GM23338 (cell line): ENCODE results near the gene IKBIP. TPM values are rescaled to one million over a fixed set of nuclear protein-coding genes. Genes with fewer than 3 reads are reported as not detected.
A peak's percentile ranks its signal among the peaks of the same experiment; 100 is the strongest.

Experiments used
- ATAC-seq: fragments of 200-7000 bp; cut with Tn5 transposase; 3 replicates; pipeline ENCODE4 v1.9.1; 2020
- DNase-seq: peaks from one replicate; pipeline ENCODE4 v3.0.0-alpha.2; 2015; ENCODE audit warnings: low spot score
- H2AFZ ChIP-seq: fragments of 200-600 bp; sonication (generic); 2 replicates; pipeline ENCODE4 v1.8.0; 2016; ENCODE audit warnings: antibody characterized with exemption, mild to moderate bottlenecking, moderate library complexity
- H3F3A ChIP-seq: fragments of 200-600 bp; sonication (generic); replicated peaks from 2 replicates; pipeline ENCODE4 v1.8.0; 2017; ENCODE audit warnings: antibody characterized with exemption, mixed run types, low read depth
- H3K27ac ChIP-seq: fragments of 200-600 bp; sonication (generic); 2 replicates; pipeline ENCODE4 v1.6.1; 2016; ENCODE audit warnings: low read depth
- H3K27me3 ChIP-seq: fragments of 200-600 bp; sonication (generic); 2 replicates; pipeline ENCODE4 v1.8.0; 2016; ENCODE audit warnings: mild to moderate bottlenecking, mixed run types, moderate library complexity; ENCODE audit not compliant: insufficient read depth
- H3K36me3 ChIP-seq: fragments of 200-600 bp; sonication (generic); 2 replicates; pipeline ENCODE4 v1.8.0; 2016; ENCODE audit warnings: mild to moderate bottlenecking; ENCODE audit not compliant: insufficient read depth
- H3K4me1 ChIP-seq: fragments of 200-600 bp; sonication (generic); 2 replicates; pipeline ENCODE4 v1.8.0; 2016; ENCODE audit warnings: mild to moderate bottlenecking, moderate library complexity; ENCODE audit not compliant: insufficient read depth
- H3K4me2 ChIP-seq: fragments of 200-600 bp; sonication (generic); 2 replicates; pipeline ENCODE4 v1.7.1; 2017; ENCODE audit warnings: mixed run types
- H3K4me3 ChIP-seq: fragments of 200-600 bp; sonication (generic); 2 replicates; pipeline ENCODE4 v1.6.1; 2016; ENCODE audit warnings: mixed run types
- H3K79me2 ChIP-seq: fragments of 200-600 bp; sonication (generic); replicated peaks from 2 replicates; pipeline ENCODE4 v1.8.0; 2017; ENCODE audit warnings: mild to moderate bottlenecking; ENCODE audit not compliant: insufficient read depth
- H3K9me2 ChIP-seq: fragments of 200-600 bp; sonication (generic); 2 replicates; pipeline ENCODE4 v1.8.0; 2017; ENCODE audit not compliant: insufficient read depth
- H4K20me1 ChIP-seq: fragments of 200-600 bp; sonication (generic); replicated peaks from 2 replicates; pipeline ENCODE4 v1.8.0; 2017; ENCODE audit warnings: mild to moderate bottlenecking; ENCODE audit not compliant: insufficient read depth
- H3K27ac Mint-ChIP-seq: 2 replicates; pipeline ENCODE4 v1.8.0; 2020; ENCODE audit warnings: inconsistent platforms, mild to moderate bottlenecking, moderate library complexity, mixed read lengths
- H3K27me3 Mint-ChIP-seq: 3 replicates; pipeline ENCODE4 v1.8.0; 2022; ENCODE audit warnings: low read depth, mild to moderate bottlenecking, moderate library complexity, mixed read lengths, inconsistent platforms; ENCODE audit not compliant: insufficient read depth, poor library complexity
- H3K36me3 Mint-ChIP-seq: 3 replicates; pipeline ENCODE4 v1.8.0; 2021; ENCODE audit warnings: low read depth, mild to moderate bottlenecking, inconsistent platforms, moderate library complexity, mixed read lengths
- H3K4me1 Mint-ChIP-seq: 3 replicates; pipeline ENCODE4 v1.8.0; 2020; ENCODE audit warnings: mild to moderate bottlenecking, inconsistent platforms, mixed read lengths
- H3K4me3 Mint-ChIP-seq: 3 replicates; pipeline ENCODE4 v1.8.0; 2021; ENCODE audit warnings: moderate library complexity, mild to moderate bottlenecking, inconsistent platforms, mixed read lengths
- H3K9me3 Mint-ChIP-seq: 3 replicates; pipeline ENCODE4 v1.8.0; 2020; ENCODE audit warnings: moderate library complexity, mild to moderate bottlenecking, inconsistent platforms, mixed read lengths
- CREB1 ChIP-seq: fragments of 250-450 bp; sonication (Bioruptor Pico); IDR thresholded peaks from 2 replicates; pipeline ENCODE4 v1.5.0; 2020; ENCODE audit warnings: low read depth, mild to moderate bottlenecking, moderate library complexity
- ETS1 ChIP-seq: IDR thresholded peaks from 2 replicates; pipeline ENCODE4 v1.6.1; 2016; ENCODE audit warnings: antibody characterized with exemption
- EZH2phosphoT487 ChIP-seq: fragments of 200-600 bp; sonication (generic); IDR thresholded peaks from one replicate; pipeline ENCODE4 v1.8.1; 2018; ENCODE audit warnings: antibody characterized with exemption; ENCODE audit not compliant: unreplicated experiment
- JUNB ChIP-seq: IDR thresholded peaks from one replicate; pipeline ENCODE4 v1.6.1; 2016; ENCODE audit warnings: antibody characterized with exemption; ENCODE audit not compliant: unreplicated experiment
- NANOG ChIP-seq: IDR thresholded peaks from 2 replicates; pipeline ENCODE4 v1.6.1; 2016; ENCODE audit warnings: antibody characterized with exemption, borderline replicate concordance
- POLR2AphosphoS5 ChIP-seq: IDR thresholded peaks from 2 replicates; pipeline ENCODE4 v1.6.1; 2016; ENCODE audit warnings: antibody characterized with exemption, low read depth
- STAT1 ChIP-seq: IDR thresholded peaks from one replicate; pipeline ENCODE4 v1.6.1; 2016; ENCODE audit warnings: antibody characterized with exemption; ENCODE audit not compliant: unreplicated experiment
- polyA plus RNA-seq: library from polyadenylated mRNA; unstranded; fragments of >200 nt; fragmentation: Nextera tagmentation; extraction: Ambion mirVana; gene quantifications from 2 replicates; pipeline ENCODE4 v1.2.1, GENCODE V29; 2016
- total RNA-seq: library from RNA; depleted of rRNA; stranded (reverse); fragments of >200 nt; shearing (Covaris generic); gene quantifications from 2 replicates; pipeline ENCODE4 v1.2.3, GENCODE V29; 2014
- TF ChIP-seq, protein P1 (sequence below), 2 experiments: fragments of 200-600 bp in 1 of 2; sonication (generic) in 1 of 2; conservative IDR thresholded peaks; 2 replicates each; pipeline versions ENCODE4 v1.5.1 to v1.6.1; 2016 to 2017; ENCODE audit warnings: antibody characterized with exemption in 2 of 2, low read depth in 2 of 2, mild to moderate bottlenecking in 2 of 2, moderate library complexity in 1 of 2

The IKBIP gene
- total and polyA plus RNA-seq, 2 experiments from 2014 or later: 17.8 to 22.5 TPM

DNA sequence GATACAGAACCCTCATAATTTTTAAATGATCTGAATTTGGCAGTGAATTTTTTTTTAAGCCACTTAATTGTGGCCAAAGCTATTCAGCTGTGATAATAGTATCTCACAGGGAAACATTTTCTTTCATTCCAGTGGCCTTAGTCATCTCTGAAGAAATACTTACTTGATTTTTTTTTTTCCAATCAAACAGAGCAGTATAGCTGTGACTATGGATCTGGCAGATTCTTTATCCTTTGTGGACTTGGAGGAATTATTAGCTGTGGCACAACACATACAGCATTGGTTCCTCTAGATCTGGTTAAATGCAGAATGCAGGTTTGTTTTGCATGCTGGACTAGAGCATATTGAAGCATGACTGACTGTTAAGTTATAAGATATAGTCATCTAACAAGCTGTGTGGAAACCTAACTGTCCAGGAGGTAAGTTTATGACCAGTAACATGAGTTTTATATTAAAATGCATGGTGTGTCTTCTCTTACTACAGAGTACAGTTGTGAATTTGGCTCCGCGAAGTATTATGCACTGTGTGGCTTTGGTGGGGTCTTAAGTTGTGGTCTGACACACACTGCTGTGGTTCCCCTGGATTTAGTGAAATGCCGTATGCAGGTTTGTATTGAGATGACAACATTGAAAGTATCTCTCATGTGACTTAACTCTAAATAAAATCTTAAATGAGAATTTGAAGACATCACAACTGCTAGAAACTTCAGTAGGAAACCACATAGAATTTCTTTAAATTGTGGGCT lies 49.2 kb downstream of the IKBIP start (continued):
- TF ChIP-seq, protein P1, sequence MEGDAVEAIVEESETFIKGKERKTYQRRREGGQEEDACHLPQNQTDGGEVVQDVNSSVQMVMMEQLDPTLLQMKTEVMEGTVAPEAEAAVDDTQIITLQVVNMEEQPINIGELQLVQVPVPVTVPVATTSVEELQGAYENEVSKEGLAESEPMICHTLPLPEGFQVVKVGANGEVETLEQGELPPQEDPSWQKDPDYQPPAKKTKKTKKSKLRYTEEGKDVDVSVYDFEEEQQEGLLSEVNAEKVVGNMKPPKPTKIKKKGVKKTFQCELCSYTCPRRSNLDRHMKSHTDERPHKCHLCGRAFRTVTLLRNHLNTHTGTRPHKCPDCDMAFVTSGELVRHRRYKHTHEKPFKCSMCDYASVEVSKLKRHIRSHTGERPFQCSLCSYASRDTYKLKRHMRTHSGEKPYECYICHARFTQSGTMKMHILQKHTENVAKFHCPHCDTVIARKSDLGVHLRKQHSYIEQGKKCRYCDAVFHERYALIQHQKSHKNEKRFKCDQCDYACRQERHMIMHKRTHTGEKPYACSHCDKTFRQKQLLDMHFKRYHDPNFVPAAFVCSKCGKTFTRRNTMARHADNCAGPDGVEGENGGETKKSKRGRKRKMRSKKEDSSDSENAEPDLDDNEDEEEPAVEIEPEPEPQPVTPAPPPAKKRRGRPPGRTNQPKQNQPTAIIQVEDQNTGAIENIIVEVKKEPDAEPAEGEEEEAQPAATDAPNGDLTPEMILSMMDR (conservative IDR thresholded peaks at IDR 0.05; ENCODE audit: low read depth in 2 of 2): no peak
- TF ChIP-seq JUNB (no peak), EZH2phosphoT487 (no peak)

DNA sequence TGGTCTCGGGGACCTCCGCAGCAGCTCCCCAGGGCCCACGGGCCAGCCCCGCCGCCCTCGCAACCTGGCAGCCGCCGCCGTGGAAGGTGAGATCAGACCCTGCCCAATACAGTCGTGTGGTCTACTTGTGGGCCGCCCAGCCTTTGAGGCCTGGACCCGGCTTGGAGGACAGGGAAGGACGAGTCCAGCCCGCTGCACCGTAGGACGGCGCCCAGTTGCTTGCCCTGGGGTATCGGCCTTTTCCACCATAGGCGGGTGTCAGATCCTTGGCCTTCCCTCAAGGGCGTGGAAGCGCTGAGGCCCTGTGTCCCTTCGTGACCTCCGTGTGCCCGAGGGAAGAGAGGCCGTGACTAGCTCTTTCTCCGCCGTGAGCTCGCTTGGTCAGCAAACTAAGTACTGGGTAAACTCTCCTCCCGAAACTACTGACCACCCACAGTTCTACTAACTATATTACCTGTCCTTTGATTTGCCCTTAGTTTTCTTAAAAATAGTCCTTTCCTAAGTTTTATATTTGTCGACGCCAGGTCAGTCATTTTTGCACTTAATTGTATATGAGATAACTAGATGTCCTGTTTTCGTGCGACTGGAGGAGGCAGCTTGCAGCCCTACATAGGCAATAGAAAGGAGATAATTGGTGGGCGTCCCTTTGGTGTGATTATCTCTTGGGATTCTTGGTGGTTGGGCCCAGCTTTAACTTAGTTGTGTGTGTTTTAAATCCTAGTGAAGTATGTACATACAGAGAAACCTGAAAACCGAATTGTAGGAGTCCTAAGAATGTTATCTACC lies 50.3 kb downstream of the IKBIP start:
- ATAC-seq (peak; percentile 8), DNase-seq (peak; percentile 15)
- no peaks in the 10 kb centered on the region for H3K9me3 Mint-ChIP-seq
- H4K20me1 ChIP-seq: peaks cover 44% of the 10 kb centered on the region
- H3K4me1 Mint-ChIP-seq: peaks cover 14% of the 10 kb centered on the region; the same call in 2 of the 3 replicates
- peak overlapping the region; percentile 97 for H3K4me3 Mint-ChIP-seq
- H3K27ac ChIP-seq: peak overlapping the region; percentile 91
- no peaks in the 10 kb centered on the region for H3K27me3 ChIP-seq
- H3K9me2 ChIP-seq: no peaks in the 10 kb centered on the region
- peak overlapping the region; percentile 99 for H3K27ac Mint-ChIP-seq
- H3K36me3 ChIP-seq: peaks cover 40% of the 10 kb centered on the region
- peaks cover 45% of the 10 kb centered on the region for H3K79me2 ChIP-seq
- no peak for TF ChIP-seq CREB1 (CRISPR knock-in tag)
- no peak for TF ChIP-seq ETS1
- no peak for TF ChIP-seq STAT1
- peak overlapping the region; percentile 80 for H3K4me3 ChIP-seq
- H3K4me2 ChIP-seq: peak overlapping the region; percentile 80
- H3K27me3 Mint-ChIP-seq: peaks cover 8% of the 10 kb centered on the region
- no peak overlapping the region for H2AFZ ChIP-seq
- H3F3A ChIP-seq: peaks cover 11% of the 10 kb centered on the region; the same call in 1 of the 2 replicates
- peaks cover 5% of the 10 kb centered on the region for H3K4me1 ChIP-seq
- peaks cover 52% of the 10 kb centered on the region for H3K36me3 Mint-ChIP-seq

- H3K4me3 Mint-ChIP-seq: peak within 1 kb of the TSS; percentile 97
- peak; percentile 99 for TF ChIP-seq CREB1 (CRISPR knock-in tag)
- TF ChIP-seq ETS1: peak; percentile 79
- peak; percentile 100 for TF ChIP-seq POLR2AphosphoS5
- TF ChIP-seq JUNB: no peak
- TF ChIP-seq, protein P1 (conservative IDR thresholded peaks at IDR 0.05; ENCODE audit: low read depth in 2 of 2): peak in 1 of 2 experiments; percentile 22; a peak in 2 of 4 replicates
- no peak; the same call in 1 of the 2 replicates for TF ChIP-seq NANOG
Observed at GRCh38 chr12:98593351-98594049, 51.1 kb downstream of the IKBIP start, which contains the start of gene SLC25A3. Gene SLC25A3, plus strand, starts transcription at chr12:98593686. Its CDS starts 293 bp downstream, at chr12:98593979.

More at GRCh38 chr12:98593351-98594049, 51.1 kb downstream of the IKBIP start, which contains the start of gene SLC25A3:
- Histone ChIP-seq H3F3A (peaks cover 9% of the 10 kb centered on the region; the same call in 1 of the 2 replicates), H4K20me1 (peaks cover 41% of the 10 kb centered on the region), H3K4me1 (peaks cover 5% of the 10 kb centered on the region), H3K9me2 (no peaks in the 10 kb centered on the region), H3K36me3 (peaks cover 32% of the 10 kb centered on the region), H3K27me3 (no peaks in the 10 kb centered on the region), H3K27ac (peak within 1 kb of the TSS; percentile 91), H3K4me2 (peak within 1 kb of the TSS; percentile 80), H3K79me2 (peaks cover 45% of the 10 kb centered on the region), H3K4me3 (peak within 1 kb of the TSS; percentile 80), H2AFZ (peak within 1 kb of the TSS; percentile 25; the same call in 1 of the 2 replicates)
- H3K4me1 Mint-ChIP-seq: peaks cover 14% of the 10 kb centered on the region; the same call in 2 of the 3 replicates
- H3K27me3 Mint-ChIP-seq: peaks cover 8% of the 10 kb centered on the region
- peak within 1 kb of the TSS; percentile 99 for H3K27ac Mint-ChIP-seq
- no peaks in the 10 kb centered on the region for H3K9me3 Mint-ChIP-seq
- DNase-seq (peak; percentile 97), ATAC-seq (peak; percentile 97)
- peaks cover 45% of the 10 kb centered on the region for H3K36me3 Mint-ChIP-seq
